GM23338 (cell line): Measurements from ENCODE around the gene SPATA31D1.
"Not testable (repeated sequence)": the region's sequence is repeated elsewhere in the genome, so short reads cannot be mapped to it uniquely, and the experiment has no call there.

Source experiments
- CREB1 ChIP-seq: fragments of 250-450 bp; sonication (Bioruptor Pico); IDR thresholded peaks from 2 replicates; pipeline ENCODE4 v1.5.0; 2020; ENCODE audit warnings: low read depth, mild to moderate bottlenecking, moderate library complexity
- CTCF ChIP-seq, 2 experiments: fragments of 200-600 bp in 1 of 2; sonication (generic) in 1 of 2; conservative IDR thresholded peaks; 2 replicates each; pipeline versions ENCODE4 v1.5.1 to v1.6.1; 2016 to 2017; ENCODE audit warnings: antibody characterized with exemption in 2 of 2, low read depth in 2 of 2, mild to moderate bottlenecking in 2 of 2, moderate library complexity in 1 of 2
- EZH2 ChIP-seq: fragments of 200-600 bp; sonication (generic); IDR thresholded peaks from one replicate; pipeline ENCODE4 v1.8.0; 2017; ENCODE audit warnings: antibody characterized with exemption, mild to moderate bottlenecking, low read depth; ENCODE audit not compliant: unreplicated experiment
- EZH2phosphoT487 ChIP-seq: fragments of 200-600 bp; sonication (generic); IDR thresholded peaks from one replicate; pipeline ENCODE4 v1.8.1; 2018; ENCODE audit warnings: antibody characterized with exemption; ENCODE audit not compliant: unreplicated experiment
- JUNB ChIP-seq: IDR thresholded peaks from one replicate; pipeline ENCODE4 v1.6.1; 2016; ENCODE audit warnings: antibody characterized with exemption; ENCODE audit not compliant: unreplicated experiment
- POLR2AphosphoS5 ChIP-seq: IDR thresholded peaks from 2 replicates; pipeline ENCODE4 v1.6.1; 2016; ENCODE audit warnings: antibody characterized with exemption, low read depth
- REST ChIP-seq: IDR thresholded peaks from one replicate; pipeline ENCODE4 v1.6.1; 2018; ENCODE audit warnings: antibody characterized with exemption; ENCODE audit not compliant: unreplicated experiment

DNA sequence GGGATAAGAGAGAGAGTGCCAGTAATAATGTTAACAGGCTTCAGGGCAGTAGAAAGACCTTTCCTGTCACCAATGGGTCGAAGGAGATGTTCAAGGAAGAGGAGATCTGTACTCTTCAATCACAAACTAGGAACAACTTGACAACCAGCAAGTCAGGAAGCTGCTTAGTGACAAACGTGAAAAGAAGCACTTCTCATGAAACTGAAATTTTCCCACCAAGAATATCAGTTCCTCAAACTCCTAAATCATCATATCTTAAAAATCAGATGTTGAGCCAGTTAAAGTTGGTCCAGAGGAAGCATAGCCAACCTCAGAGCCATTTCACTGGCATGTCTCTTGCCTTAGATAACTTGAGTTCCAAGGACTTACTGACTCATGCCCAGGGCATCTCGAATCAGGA, 39.9 kb upstream of the SPATA31D1 start:
- not testable (repeated sequence) for TF ChIP-seq EZH2; EZH2phosphoT487; CTCF (conservative IDR thresholded peaks at IDR 0.05; ENCODE audit: low read depth in 2 of 2); CREB1 (CRISPR knock-in tag); REST; JUNB; POLR2AphosphoS5
